NCI-H1417 treated with DMSO at 0.1 percent for 48 hours (cell line): Measurements from ENCODE around the gene UBL4A.
A peak's percentile ranks its signal among the peaks of the same experiment; 100 is the strongest.
"Not testable (repeated sequence)": the region's sequence is repeated elsewhere in the genome, so short reads cannot be mapped to it uniquely, and the experiment has no call there.

Experiments
- DNase-seq: peaks from one replicate; lab custom pipeline; 2025; lab: John Stamatoyannopoulos, UW

Gene UBL4A

GRCh38 chrX:154507673-154508383 lies 21.4 kb upstream of the UBL4A start:
- no peak for DNase-seq

DNA sequence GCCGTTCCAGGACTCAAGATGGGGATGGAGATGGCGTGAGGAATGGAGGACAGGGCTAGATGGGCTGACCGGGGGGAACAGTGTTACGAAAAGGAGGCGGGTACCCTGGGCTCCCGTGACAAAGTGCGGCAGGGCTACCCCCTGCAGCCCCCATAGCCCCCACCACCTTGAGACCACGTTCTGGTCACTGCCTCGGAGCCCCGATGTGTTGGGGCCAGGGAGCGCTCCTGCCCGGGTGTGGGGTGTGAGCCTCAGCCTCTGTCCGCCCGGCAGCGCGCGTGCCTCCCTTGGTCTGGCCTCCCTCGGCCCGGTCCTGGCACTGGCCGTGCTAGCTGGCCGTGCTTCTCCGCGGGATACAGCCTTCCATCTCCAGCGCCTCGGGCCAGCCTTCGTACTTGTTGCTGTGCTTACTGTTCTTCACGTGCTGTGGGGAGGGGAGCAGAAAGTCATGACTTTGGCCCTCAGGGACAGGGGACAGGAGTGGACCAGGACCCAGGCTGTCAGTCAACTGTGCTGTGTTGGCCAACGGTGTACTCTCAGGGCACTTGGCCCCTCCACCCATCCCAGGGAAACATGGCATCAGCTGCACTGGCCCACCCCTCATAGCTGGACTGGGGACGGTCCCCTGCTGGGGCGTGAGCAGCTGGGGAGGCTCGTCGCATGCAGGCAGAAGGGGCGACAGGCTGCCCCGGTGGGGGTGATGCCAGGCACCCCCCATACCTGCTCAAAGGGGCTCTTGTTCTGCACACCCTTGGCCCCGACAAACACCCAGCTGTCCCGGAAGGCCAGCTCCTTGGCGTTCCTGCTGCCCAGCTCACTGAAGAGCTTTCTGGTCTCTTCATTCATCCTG lies 20.3 kb upstream of the UBL4A start:
- DNase-seq, result no peak

GRCh38 chrX:154505734-154506133 lies 19.3 kb upstream of the UBL4A start:
- DNase-seq, result no peak

- DNase-seq, result no peak
Observed at GRCh38 chrX:154502989-154503388, 16.6 kb upstream of the UBL4A start.

DNA sequence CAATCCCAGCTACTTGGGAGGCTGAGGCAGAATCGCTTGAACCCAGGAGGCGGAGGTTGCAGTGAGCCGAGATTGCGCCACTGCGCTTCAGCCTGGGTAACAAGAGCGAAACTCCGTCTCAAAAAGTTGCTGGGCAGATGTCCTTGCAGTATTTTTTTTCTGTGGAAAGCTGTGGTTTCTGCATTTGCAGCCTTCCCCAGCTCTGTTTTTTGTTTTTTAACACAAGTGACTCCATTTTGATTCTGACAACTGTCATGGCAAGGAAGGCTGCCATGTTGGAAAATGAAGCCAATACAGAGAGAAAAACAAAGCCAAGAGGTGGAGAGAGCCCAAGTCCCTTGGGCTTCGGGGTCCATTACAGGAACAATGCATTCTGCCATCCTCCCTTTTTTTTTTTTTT lies 15.7 kb upstream of the UBL4A start:
- no peak for DNase-seq

GRCh38 chrX:154501423-154501822 lies 15.0 kb upstream of the UBL4A start:
- not testable (repeated sequence) for DNase-seq

DNA sequence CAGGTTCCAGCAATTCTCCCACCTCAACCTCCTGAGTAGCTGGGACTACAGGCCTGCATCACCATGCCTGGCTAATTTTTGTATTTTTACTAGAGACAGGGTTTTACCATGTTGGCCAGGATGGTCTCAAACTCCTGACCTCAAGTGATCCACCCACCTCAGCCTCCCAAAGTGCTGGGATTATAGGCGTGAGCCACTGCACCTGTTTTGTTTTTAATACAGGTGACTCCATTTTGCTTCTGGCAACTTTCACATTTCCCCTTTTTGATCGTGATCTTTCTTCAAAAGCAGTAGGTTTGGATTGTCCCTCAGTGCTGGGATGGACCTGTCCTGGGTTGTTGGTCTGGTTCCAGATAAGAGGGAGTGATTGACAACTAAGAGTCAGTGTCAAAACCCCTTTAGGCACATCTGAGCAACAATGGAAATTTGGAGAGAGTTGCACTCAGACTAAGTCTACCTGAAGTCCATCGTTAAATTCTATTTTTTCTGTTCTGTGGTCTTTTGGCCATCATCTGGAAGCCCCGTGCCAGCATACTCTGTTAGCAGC lies 10.2 kb upstream of the UBL4A start:
- not testable (repeated sequence) for DNase-seq

DNA sequence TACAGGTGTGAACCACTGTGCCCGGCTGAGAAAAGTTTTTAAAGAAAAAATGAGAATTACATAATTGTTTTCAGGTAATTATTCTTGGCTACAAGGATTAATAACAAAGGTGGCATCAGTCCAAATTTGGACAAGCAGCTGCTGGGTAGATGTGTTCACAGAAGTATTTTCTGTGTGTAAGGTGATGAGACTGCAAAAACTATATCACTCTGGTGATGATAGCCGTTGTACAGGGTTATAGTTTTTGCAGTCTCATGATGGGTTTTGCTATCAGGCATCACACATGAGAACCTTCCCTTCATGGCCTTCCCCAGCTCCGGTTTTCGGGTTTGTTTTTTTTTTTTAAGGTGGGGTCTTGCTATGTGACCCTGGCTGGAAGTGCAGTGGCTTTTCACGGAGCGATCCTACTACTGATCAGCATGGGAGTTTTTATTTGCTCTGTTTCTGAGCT lies 9.1 kb upstream of the UBL4A start:
- no peak for DNase-seq

DNA sequence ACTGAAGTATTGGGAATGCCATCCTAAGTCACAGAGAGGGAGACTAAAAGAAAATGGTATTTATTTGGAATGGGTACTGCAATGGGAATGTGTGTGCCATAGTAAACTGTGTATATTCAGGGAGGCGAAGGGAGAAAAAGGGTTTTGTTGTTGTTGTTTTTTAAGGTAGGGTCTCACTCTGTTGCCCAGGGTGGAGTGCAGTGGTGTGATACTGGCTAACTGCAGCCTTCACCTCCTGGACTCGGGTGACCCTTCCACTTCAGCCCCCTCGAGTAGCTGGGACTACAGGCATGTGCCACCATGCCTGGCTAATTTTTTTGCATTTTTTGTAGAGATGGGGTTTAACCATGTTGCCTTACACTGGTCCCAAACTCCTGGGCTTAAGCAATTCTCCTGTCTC lies 8.3 kb upstream of the UBL4A start:
- DNase-seq, result no peak

GRCh38 chrX:154490414-154491083 lies 4.1 kb upstream of the UBL4A start, which contains the start of gene SLC10A3:
Gene SLC10A3 (minus strand): TSS chrX:154490629. CDS start chrX:154488940, 1,689 bp downstream.
- peak; percentile 53 for DNase-seq

DNA sequence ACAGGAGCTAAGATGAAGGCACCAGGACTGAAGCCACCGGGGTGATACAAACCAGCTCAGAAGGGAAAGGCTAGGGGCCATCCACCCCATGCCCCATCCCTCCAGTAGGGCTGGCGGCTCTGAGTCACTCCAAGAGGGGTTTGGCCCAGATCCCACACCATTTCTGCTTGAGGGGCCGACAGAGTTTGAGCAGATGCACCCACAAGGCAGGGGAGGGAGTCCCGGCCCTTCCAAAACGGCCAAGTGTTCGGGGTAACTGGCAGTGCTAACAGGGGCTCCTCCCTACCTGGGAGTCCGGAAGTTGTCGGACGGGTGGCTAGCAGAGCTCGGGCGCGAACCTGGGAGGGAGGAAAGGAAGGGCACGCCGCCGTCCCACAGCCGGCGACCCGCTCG lies 3.6 kb upstream of the UBL4A start:
- no peak for DNase-seq

- DNase-seq, result no peak
Observed at GRCh38 chrX:154489182-154489581, 2.8 kb upstream of the UBL4A start.

DNA sequence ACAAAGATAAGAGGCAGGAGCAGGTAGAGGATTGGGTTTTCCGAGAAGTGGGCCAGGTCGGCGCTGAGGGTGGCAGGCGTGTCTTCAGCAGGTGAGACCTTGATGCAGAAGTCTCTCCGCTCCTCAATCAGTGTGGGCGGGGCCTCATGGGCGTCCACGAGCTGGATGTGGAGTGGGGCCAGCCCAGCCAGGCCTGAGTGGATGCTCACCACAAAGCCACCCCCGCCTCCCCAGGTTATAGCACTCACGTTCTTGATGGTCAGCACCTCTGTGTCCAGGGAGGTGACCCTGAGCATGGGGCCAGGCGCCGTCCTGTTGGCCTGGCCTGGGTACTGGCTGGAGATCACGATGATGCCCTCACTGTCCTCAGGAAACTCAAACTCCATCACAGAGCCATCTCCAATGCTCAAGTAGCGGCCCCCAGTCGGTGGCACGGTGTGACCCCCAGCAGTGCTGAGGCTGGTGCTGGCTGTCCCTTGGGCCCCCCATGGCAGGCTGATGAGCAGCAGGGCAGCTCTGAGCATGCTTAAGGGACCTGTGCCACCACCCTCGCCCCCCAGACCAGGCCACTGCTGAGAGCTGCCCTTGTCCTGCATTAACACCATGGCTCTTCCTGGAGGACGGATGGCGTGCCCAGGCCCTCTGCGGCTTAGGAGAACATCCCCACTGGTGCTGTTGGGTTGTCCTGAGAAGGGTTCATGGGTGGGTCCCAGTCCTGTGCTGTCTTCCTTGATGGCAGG lies 2.1 kb upstream of the UBL4A start:
- no peak for DNase-seq

DNA sequence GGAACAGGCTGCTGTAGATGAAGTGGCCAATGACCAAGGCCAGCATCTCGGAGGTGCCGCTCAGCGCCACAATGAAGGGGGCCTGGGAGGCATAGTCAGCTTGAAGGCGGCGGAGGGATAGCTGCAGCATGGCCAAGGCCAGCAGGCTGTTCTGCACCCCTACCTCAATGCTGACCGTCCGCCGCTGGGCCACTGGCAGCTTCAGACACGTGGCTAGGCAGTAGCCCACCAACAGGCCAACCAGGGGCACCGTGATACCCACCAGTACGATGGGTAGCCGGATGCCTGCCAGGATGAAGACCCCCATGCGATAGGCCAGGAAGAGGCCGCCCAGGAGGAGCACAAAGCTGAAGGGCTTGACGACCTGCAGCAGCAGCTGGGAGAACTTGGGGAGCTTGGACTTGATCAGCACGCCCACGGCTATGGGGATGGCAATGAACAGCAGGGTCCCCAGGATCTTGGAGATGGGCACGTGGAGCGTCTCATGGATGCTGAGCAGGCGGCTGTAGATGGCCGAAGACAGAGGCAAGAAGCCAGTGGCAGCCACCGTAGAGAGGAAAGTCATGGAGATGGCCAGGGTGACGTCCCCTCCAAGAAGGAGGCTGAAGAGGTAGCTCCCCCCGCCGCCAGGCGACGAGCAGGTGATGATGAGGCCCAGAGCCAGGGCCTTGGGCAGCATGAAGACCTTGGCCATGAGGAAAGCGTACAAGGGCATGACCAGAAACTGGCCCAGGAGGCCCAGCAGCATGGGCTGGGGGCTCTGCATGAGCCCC lies 1.3 kb upstream of the UBL4A start:
- DNase-seq, result no peak

- no peak for DNase-seq
Observed at GRCh38 chrX:154486052-154486395, 391 bp downstream of the UBL4A start.

- no peak for DNase-seq
Observed at GRCh38 chrX:154485150-154486051, 1.0 kb downstream of the UBL4A start.

DNA sequence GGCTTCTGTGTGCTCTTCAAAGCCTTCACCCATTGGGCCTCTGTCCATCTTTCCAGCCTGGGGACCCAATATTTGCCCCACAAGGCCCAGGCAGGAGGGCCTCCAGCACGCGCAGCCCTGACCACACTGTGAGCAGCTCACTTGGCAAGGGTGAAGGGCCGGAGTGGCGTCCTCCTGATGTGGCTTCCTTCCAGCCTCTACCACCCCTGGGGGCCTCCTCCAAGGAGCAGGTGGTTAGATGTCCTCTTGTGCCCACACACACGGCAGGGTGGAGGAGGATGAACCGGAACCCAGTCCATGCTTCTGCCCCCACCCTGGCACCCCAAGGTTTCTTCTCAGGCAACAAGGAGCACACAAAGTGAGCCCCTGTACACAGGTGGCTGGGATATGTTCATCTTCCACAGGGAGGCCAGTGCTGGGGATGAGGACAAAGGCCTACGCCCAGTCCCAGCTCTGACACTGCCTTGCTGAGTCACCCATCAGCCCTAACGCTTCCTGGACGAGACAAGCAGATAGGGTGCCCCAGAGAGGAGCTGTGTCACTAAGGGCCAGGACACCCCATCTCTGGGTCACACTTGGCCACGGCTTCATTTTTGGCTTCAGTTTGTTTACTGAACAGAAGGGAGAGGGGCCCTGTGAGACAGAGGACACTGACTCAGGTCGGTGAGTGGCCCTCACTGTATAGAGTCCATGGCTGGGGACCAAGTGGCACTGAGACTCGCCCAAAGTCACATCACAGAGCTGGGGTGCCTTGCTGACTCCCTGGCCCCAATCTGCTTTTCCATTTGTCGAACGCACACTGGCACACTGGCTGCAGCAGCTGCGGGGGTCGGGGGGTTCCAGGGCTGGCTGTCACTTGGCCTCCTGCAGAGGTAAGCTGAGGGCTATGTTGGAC lies 1.9 kb downstream of the UBL4A start:
- no peak for DNase-seq

DNA sequence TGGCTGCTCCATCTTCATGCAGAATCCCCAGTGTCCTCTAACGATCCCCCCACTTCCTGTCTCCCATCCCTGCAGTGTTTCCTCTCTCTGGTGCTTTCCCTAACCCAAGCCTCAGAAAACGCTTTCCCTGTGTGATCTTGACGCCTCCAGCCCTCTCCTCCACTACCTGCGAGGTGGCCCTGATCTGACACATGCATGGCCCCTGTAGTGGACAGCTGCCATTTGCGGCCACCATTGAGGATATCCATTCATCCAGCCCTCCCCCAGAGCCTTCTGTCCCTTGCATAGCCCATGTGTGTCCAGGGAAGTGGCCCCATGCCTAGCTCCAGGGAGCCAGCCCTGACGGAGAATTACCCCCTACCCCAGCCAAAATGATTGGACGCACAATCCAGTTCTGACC lies 3.1 kb downstream of the UBL4A start:
- no peak for DNase-seq

- no peak for DNase-seq
Observed at GRCh38 chrX:154482786-154483185, 3.6 kb downstream of the UBL4A start.
